DMS 273 treated with DMSO at 0.1 percent for 48 hours (cell line): ENCODE data around the gene UBE2D2.
"Not testable (repeated sequence)": the region's sequence is repeated elsewhere in the genome, so short reads cannot be mapped to it uniquely, and the experiment has no call there.

Experiments
- DNase-seq: peaks from one replicate; lab custom pipeline; 2025; lab: John Stamatoyannopoulos, UW

Gene UBE2D2

GRCh38 chr5:139549162-139549894 is 11.8 kb upstream of the UBE2D2 start:
- DNase-seq = no peak

GRCh38 chr5:139550051-139550872 is 10.9 kb upstream of the UBE2D2 start:
- not testable (repeated sequence) for DNase-seq

- DNase-seq = no peak
Measured at GRCh38 chr5:139551191-139551889, 9.8 kb upstream of the UBE2D2 start.

- no peak for DNase-seq
Measured at GRCh38 chr5:139552893-139553575, 8.1 kb upstream of the UBE2D2 start.

- no peak for DNase-seq
Measured at GRCh38 chr5:139554264-139554663, 6.9 kb upstream of the UBE2D2 start.

GRCh38 chr5:139557811-139558210 is 3.3 kb upstream of the UBE2D2 start:
- DNase-seq = no peak

- DNase-seq = no peak
Measured at GRCh38 chr5:139561655-139562451, 714 bp downstream of the UBE2D2 start.

GRCh38 chr5:139562847-139563246 is 1.7 kb downstream of the UBE2D2 start:
- no peak for DNase-seq

- no peak for DNase-seq
Measured at GRCh38 chr5:139565411-139566305, 4.5 kb downstream of the UBE2D2 start.

GRCh38 chr5:139566611-139567010 is 5.5 kb downstream of the UBE2D2 start:
- no peak for DNase-seq

- DNase-seq = no peak
Measured at GRCh38 chr5:139569270-139569955, 8.3 kb downstream of the UBE2D2 start.

- DNase-seq = no peak
Measured at GRCh38 chr5:139571543-139571942, 10.4 kb downstream of the UBE2D2 start.

- no peak for DNase-seq
Measured at GRCh38 chr5:139571966-139572365, 10.8 kb downstream of the UBE2D2 start.

- DNase-seq = no peak
Measured at GRCh38 chr5:139574641-139575312, 13.6 kb downstream of the UBE2D2 start.

- DNase-seq = no peak
Measured at GRCh38 chr5:139575313-139575646, 14.1 kb downstream of the UBE2D2 start.

GRCh38 chr5:139575751-139576150 is 14.6 kb downstream of the UBE2D2 start:
- no peak for DNase-seq

- no peak for DNase-seq
Measured at GRCh38 chr5:139577689-139578290, 16.7 kb downstream of the UBE2D2 start.

GRCh38 chr5:139578325-139578724 is 17.2 kb downstream of the UBE2D2 start:
- DNase-seq = no peak

GRCh38 chr5:139582181-139582580 is 21.0 kb downstream of the UBE2D2 start:
- not testable (repeated sequence) for DNase-seq
